OCI-LY7 (cell line): ENCODE data around the gene CORIN. TPM values are rescaled to one million over a fixed set of nuclear protein-coding genes. Genes with fewer than 3 reads are reported as not detected.

Source experiments
- BruUV-seq: library from RNA; stranded (reverse); fragments of 400-500 nt; replicated peaks from 2 replicates; lab custom pipeline; 2021; lab: Mats Ljungman, UMichigan
- CTCF ChIA-PET: fragments of 300-600 bp; sonication (Branson Sonifier 250); formaldehyde crosslinking; loops from one replicate; lab custom pipeline; 2022; ENCODE audit warnings: antibody characterized with exemption; ENCODE audit not compliant: unreplicated experiment; lab: Charles Lee
- POLR2A ChIA-PET: fragments of 300-600 bp; sonication (Branson Sonifier 250); formaldehyde crosslinking; loops from one replicate; lab custom pipeline; 2022; ENCODE audit warnings: antibody characterized with exemption; lab: Charles Lee
- DNase-seq: peaks from one replicate; pipeline ENCODE4 v3.0.0-alpha.2; 2015; ENCODE audit warnings: low spot score
- H2AFZ ChIP-seq: fragments of 200-600 bp; sonication (generic), shearing (Covaris generic); 2 replicates; pipeline ENCODE4 v1.6.1; 2014; ENCODE audit warnings: mild to moderate bottlenecking, antibody characterized with exemption, low read length, moderate library complexity
- H3K27ac ChIP-seq: fragments of 200-600 bp; sonication (generic); 2 replicates; pipeline ENCODE4 v1.5.1; 2014; ENCODE audit warnings: mixed run types, low read depth, mild to moderate bottlenecking, moderate library complexity, low read length, inconsistent platforms; ENCODE audit not compliant: poor library complexity, severe bottlenecking
- H3K36me3 ChIP-seq: fragments of 200-600 bp; sonication (generic); 2 replicates; pipeline ENCODE4 v1.6.1; 2014; ENCODE audit warnings: mild to moderate bottlenecking, antibody characterized with exemption, low read length, moderate library complexity, mixed read lengths; ENCODE audit not compliant: insufficient read depth
- H3K4me1 ChIP-seq: fragments of 200-600 bp; sonication (generic); 2 replicates; pipeline ENCODE4 v1.5.1; 2014; ENCODE audit warnings: mild to moderate bottlenecking, low read length; ENCODE audit not compliant: insufficient read depth, poor library complexity, severe bottlenecking
- H3K4me2 ChIP-seq: fragments of 200-600 bp; sonication (generic); 2 replicates; pipeline ENCODE4 v1.6.1; 2014; ENCODE audit warnings: mild to moderate bottlenecking, low read length
- H3K4me3 ChIP-seq: fragments of 200-600 bp; sonication (generic); 2 replicates; pipeline ENCODE4 v1.5.1; 2014; ENCODE audit warnings: mild to moderate bottlenecking, low read depth, low read length; ENCODE audit not compliant: poor library complexity, severe bottlenecking
- H3K79me2 ChIP-seq: fragments of 200-600 bp; sonication (generic); 2 replicates; pipeline ENCODE4 v1.6.1; 2016; ENCODE audit warnings: low read depth, mild to moderate bottlenecking, low read length, moderate library complexity, mixed read lengths; ENCODE audit not compliant: insufficient read depth
- H3K9me2 ChIP-seq: fragments of 200-600 bp; sonication (generic); 2 replicates; pipeline ENCODE4 v1.6.1; 2016; ENCODE audit warnings: mild to moderate bottlenecking, low read length, mixed read lengths; ENCODE audit not compliant: insufficient read depth
- H3K9me3 ChIP-seq: fragments of 200-600 bp; sonication (generic); 2 replicates; pipeline ENCODE4 v1.6.1; 2014; ENCODE audit warnings: mild to moderate bottlenecking, mixed run types, low read length, mixed read lengths
- H4K20me1 ChIP-seq: fragments of 200-600 bp; sonication (generic); 2 replicates; pipeline ENCODE4 v1.6.1; 2014; ENCODE audit warnings: mild to moderate bottlenecking, antibody characterized with exemption, low read length, moderate library complexity, mixed read lengths; ENCODE audit not compliant: insufficient read depth
- CTCF ChIP-seq: fragments of 200-600 bp; sonication (generic); conservative IDR thresholded peaks from 2 replicates; pipeline ENCODE4 v1.5.1; 2014; ENCODE audit warnings: mild to moderate bottlenecking, antibody characterized with exemption, low read length, moderate library complexity, mixed read lengths
- EZH2phosphoT487 ChIP-seq: fragments of 200-600 bp; sonication (generic); IDR thresholded peaks from 2 replicates; pipeline ENCODE4 v1.6.1; 2018; ENCODE audit warnings: low read depth, borderline replicate concordance, mild to moderate bottlenecking, mixed run types, antibody characterized with exemption, low read length, moderate library complexity, mixed read lengths
- intact Hi-C: fragments of 100-400 bp; cut with micrococcal nuclease; formaldehyde crosslinking; loops from one replicate; pipeline ENCODE4 v1.10.0; 2022; ENCODE audit not compliant: unreplicated experiment
- total RNA-seq, 2 experiments: library from RNA; depleted of rRNA in 1 of 2; stranded (reverse); fragments of >200 nt in 1 of 2; shearing (Covaris generic) in 1 of 2; gene quantifications; 2 replicates each; pipeline ENCODE4 v1.2.3, GENCODE V29; 2014 to 2022

The CORIN gene
- total RNA-seq, 2 experiments from 2014 or later, result 0.40 TPM; not detected in 1

- Histone ChIP-seq H3K9me3 (no peaks in the 10 kb centered on the region), H4K20me1 (no peaks in the 10 kb centered on the region), H3K79me2 (no peaks in the 10 kb centered on the region), H3K4me1 (no peaks in the 10 kb centered on the region), H3K4me3 (no peak overlapping the region), H3K36me3 (no peaks in the 10 kb centered on the region), H3K27ac (no peak overlapping the region), H3K4me2 (no peak overlapping the region), H3K9me2 (no peaks in the 10 kb centered on the region), H2AFZ (no peak overlapping the region)
- CTCF ChIA-PET, result interaction anchor here (0.8 kb wide), 1 partner anchor 19 kb away, joined by 4 read pairs; no protein-coding TSS in a partner anchor
- POLR2A ChIA-PET, result no interaction called here
- DNase-seq, result no peak
- no TSS peak for BruUV-seq
- intact Hi-C loops, result no loop called here
- TF ChIP-seq EZH2phosphoT487 (no peak), CTCF (no peak)
Observed at GRCh38 chr4:47817275-47817674, 20.6 kb downstream of the CORIN start.

DNA sequence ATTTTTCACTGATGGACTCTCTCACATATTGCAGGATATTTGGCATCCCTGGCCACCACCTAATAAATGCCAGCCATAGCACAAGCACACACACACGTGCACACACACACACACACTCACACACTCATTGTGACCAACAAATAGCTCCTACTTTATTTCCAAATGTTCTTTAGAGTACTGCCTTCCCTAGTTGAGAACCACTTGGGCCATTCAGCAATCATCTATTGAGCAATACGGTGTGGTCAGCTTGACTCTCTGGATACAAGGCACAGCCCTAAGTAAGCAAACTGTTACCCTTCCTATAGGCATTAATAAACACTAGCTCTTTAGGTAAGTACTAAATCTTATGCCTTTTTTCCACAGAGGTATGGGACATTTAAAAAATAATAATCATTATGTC lies 21.1 kb downstream of the CORIN start:
- TF ChIP-seq EZH2phosphoT487 (no peak), CTCF (no peak)
- ChIA-PET CTCF (interaction anchor here (0.8 kb wide), 1 partner anchor 20 kb away, joined by 4 read pairs; no protein-coding TSS in a partner anchor), POLR2A (no interaction called here)
- intact Hi-C loops, result no loop called here
- no peaks in the 10 kb centered on the region for H3K79me2 ChIP-seq
- no peak overlapping the region for H3K27ac ChIP-seq
- H3K36me3 ChIP-seq, result no peaks in the 10 kb centered on the region
- BruUV-seq, result no TSS peak
- H3K4me1 ChIP-seq, result no peaks in the 10 kb centered on the region
- no peaks in the 10 kb centered on the region for H3K9me2 ChIP-seq
- H3K4me2 ChIP-seq, result no peak overlapping the region
- no peaks in the 10 kb centered on the region for H4K20me1 ChIP-seq
- H2AFZ ChIP-seq, result no peak overlapping the region
- DNase-seq, result no peak
- H3K9me3 ChIP-seq, result no peaks in the 10 kb centered on the region
- no peak overlapping the region for H3K4me3 ChIP-seq

DNA sequence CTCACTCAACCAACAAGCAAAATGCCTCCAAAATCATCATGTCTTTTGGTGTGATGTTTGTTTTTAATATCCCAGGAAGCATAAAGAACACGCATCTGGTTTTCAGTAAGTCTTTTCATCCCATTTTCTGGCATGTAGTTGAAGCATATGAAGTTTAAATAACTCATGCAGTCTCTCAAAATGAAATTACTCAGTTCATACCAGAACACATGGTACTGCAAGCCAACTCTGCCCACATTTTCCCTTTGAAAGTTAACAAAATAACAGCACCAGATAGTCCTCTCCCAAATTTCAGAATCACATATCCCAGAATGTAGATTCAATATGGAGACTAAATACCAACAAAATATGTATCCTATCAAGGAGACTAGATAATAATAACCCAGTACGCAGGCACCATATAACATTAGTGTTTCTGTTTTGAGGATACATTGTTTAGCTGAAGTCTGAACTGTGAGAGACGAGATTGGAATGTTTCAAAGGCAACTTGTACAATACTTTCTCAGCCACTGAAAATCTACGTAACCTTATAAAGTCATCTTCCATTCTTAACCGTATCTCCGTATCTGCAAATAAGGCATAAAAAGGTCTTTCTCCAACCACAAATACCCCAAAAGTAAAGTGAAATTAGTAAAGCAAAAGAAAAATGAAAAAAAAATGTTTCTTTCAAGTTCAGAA lies 23.1 kb downstream of the CORIN start:
- DNase-seq, result no peak

More for the DNA sequence above, 23.1 kb downstream of the CORIN start:
- ChIA-PET CTCF (no interaction called here), POLR2A (interaction anchor here (0.5 kb wide), 1 partner anchor 37 kb away, joined by 3 read pairs; no protein-coding TSS in a partner anchor)
- BruUV-seq, result no TSS peak
- no peaks in the 10 kb centered on the region for H3K79me2 ChIP-seq
- H3K9me2 ChIP-seq, result no peaks in the 10 kb centered on the region
- H3K36me3 ChIP-seq, result no peaks in the 10 kb centered on the region
- no peak overlapping the region for H3K4me3 ChIP-seq
- no peak overlapping the region for H3K4me2 ChIP-seq
- no peak overlapping the region for H2AFZ ChIP-seq
- no peaks in the 10 kb centered on the region for H3K9me3 ChIP-seq
- H3K27ac ChIP-seq, result no peak overlapping the region
- H4K20me1 ChIP-seq, result no peaks in the 10 kb centered on the region
- H3K4me1 ChIP-seq, result no peaks in the 10 kb centered on the region
- intact Hi-C loops, result no loop called here
- no peak for TF ChIP-seq EZH2phosphoT487
- no peak for TF ChIP-seq CTCF
